Left colon (tissue), 2 donors: ENCODE measurements around the gene CCDC92. TPM values are rescaled to one million over a fixed set of nuclear protein-coding genes. Genes with fewer than 3 reads are reported as not detected.
"Not testable (repeated sequence)": the region's sequence is repeated elsewhere in the genome, so short reads cannot be mapped to it uniquely, and the experiment has no call there.

Source experiments
- ATAC-seq: fragments of 200-7000 bp; cut with Tn5 transposase; one replicate; pipeline ENCODE4 v1.9.1; 2020; ENCODE audit warnings: mild to moderate bottlenecking, moderate library complexity
- DNase-seq, 2 donors: peaks; one replicate each; pipeline ENCODE4 v3.0.0-alpha.2; 2020
- intact Hi-C, 2 donors: fragments of 100-400 bp; cut with DNase I in 1 of 2; cut with micrococcal nuclease in 1 of 2; formaldehyde crosslinking; loops; one replicate each; pipeline versions ENCODE4 v1.11.2 to v1.14.0; 2022; cut with DNase I, micrococcal nuclease
- total RNA-seq, 2 donors: library from RNA; stranded (reverse); fragmentation: NEBNext Ultra II Directional; extraction: Animal tissue kit (Norgen Biotek cat#: 25700); gene quantifications; one replicate each; pipeline ENCODE4 v1.2.1, GENCODE V29; 2021
- donor health status: DM: no; HTN: no; CAD: no.
- donor health status: DM: yes; HTN: yes; CAD: no.

Gene CCDC92
- total RNA-seq, 2 donors from 2014 or later: 20.6 to 25.6 TPM

- no peak for DNase-seq
- no peak for ATAC-seq
- intact Hi-C loops: no loop called here
Observed at GRCh38 chr12:123928897-123929296, 43.7 kb downstream of the CCDC92 start.

- ATAC-seq (no peak), DNase-seq (no peak)
- intact Hi-C loops: no loop called here
Observed at GRCh38 chr12:123928274-123928865, 44.3 kb downstream of the CCDC92 start.

- DNase-seq (no peak), ATAC-seq (no peak)
- intact Hi-C loops: no loop called here
Observed at GRCh38 chr12:123924539-123924938, 48.1 kb downstream of the CCDC92 start.

- no peak for ATAC-seq
Observed at GRCh38 chr12:123923927-123924326, 48.7 kb downstream of the CCDC92 start.

GRCh38 chr12:123923038-123923437, 49.6 kb downstream of the CCDC92 start:
- no peak for ATAC-seq
- DNase-seq: no peak
- intact Hi-C loops: no loop called here

More at GRCh38 chr12:123923927-123924326, 48.7 kb downstream of the CCDC92 start:
- DNase-seq: no peak
- intact Hi-C loops: no loop called here

- DNase-seq: no peak
- no peak for ATAC-seq
- intact Hi-C loops: no loop called here
Observed at GRCh38 chr12:123919980-123920360, 52.7 kb downstream of the CCDC92 start.

- ATAC-seq (no peak), DNase-seq (no peak)
- intact Hi-C loops: no loop called here
Observed at GRCh38 chr12:123917337-123917850, 55.2 kb downstream of the CCDC92 start.

- intact Hi-C loops: no loop called here
- ATAC-seq (no peak), DNase-seq (no peak)
Observed at GRCh38 chr12:123916729-123917128, 55.9 kb downstream of the CCDC92 start.

- DNase-seq (no peak), ATAC-seq (peak; percentile 53)
- intact Hi-C loops: no loop called here
Observed at GRCh38 chr12:123914726-123915333, 57.8 kb downstream of the CCDC92 start.

GRCh38 chr12:123912415-123913380, 59.9 kb downstream of the CCDC92 start:
- DNase-seq: no peak
- intact Hi-C loops: no loop called here
- no peak for ATAC-seq

GRCh38 chr12:123911672-123912409, 60.8 kb downstream of the CCDC92 start:
- DNase-seq, ATAC-seq, intact Hi-C loops: not testable (repeated sequence)

- ATAC-seq (no peak), DNase-seq (no peak)
- intact Hi-C loops: no loop called here
Observed at GRCh38 chr12:123910761-123911193, 61.9 kb downstream of the CCDC92 start.

- ATAC-seq: no peak
- DNase-seq: no peak
- intact Hi-C loops: no loop called here
Observed at GRCh38 chr12:123910057-123910456, 62.6 kb downstream of the CCDC92 start.

- intact Hi-C loops: no loop called here
- ATAC-seq (no peak), DNase-seq (no peak)
Observed at GRCh38 chr12:123908884-123909725, 63.5 kb downstream of the CCDC92 start.

GRCh38 chr12:123907726-123908476, 64.7 kb downstream of the CCDC92 start:
- DNase-seq (no peak), ATAC-seq (peak; percentile 65)
- intact Hi-C loops: no loop called here

GRCh38 chr12:123906711-123907420, 65.8 kb downstream of the CCDC92 start:
- DNase-seq (no peak), ATAC-seq (no peak)
- intact Hi-C loops: no loop called here
